ENCODE data around the gene USP19. TPM values are rescaled to one million over a fixed set of nuclear protein-coding genes. Genes with fewer than 3 reads are reported as not detected.

Gene USP19
- 62.0 and 75.3 TPM in 2 replicates for total RNA-seq

DNA sequence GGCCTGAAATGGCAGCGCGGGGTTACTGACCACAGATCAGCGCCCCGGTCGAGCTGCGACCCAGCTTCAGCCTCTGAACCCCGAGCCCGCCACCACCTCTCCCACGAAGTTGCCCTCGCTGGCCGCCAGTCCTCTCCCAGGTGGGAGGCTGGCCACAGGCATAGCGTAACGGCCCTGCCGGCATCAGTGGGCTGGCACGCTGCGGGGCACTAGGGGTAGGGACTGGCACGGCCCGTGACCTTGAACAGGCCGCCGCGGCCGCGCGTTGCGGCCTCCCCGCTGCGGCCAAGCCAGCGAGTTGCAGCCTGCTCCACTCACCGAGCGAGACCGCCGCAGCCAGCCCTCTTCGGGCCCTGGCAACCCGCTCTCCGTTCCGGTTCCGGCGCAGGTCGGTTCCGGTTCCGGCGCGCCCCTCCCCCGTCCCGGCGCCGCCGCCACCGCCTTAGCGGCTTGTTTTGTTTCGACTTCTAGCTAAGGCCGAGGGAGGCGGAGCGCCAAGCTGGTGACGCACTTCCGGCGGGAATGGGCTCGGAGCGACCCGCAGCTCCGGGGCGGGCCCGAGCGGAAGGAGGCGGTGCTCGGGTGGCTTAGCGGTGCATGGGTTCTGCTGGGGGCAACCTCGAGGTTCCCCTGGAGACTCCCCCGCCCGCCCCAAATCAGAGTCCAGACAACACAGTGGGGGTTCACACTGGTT is at the start of gene USP19:
Gene USP19 (minus strand): TSS at position 386 of the 694 bp plus-strand sequence. CDS start 1,678 bp downstream, outside the sequence.
- CTCF ChIA-PET, result interaction anchor here (0.7 to 1.2 kb wide), 3 partner anchors 26 to 133 kb away, joined by 3 to 4 read pairs (median 3); no protein-coding TSS in a partner anchor
- TF ChIP-seq CTCF (IDR thresholded peaks at IDR 0.05), result no peak
- POLR2A ChIA-PET, result interaction anchor here (0.5 to 3.3 kb wide), 21 partner anchors 11 to 820 kb away, joined by 3 to 76 read pairs (median 5); partner anchors contain the start of genes ARIH2, DAG1, IMPDH2 and KLHDC8B

DNA sequence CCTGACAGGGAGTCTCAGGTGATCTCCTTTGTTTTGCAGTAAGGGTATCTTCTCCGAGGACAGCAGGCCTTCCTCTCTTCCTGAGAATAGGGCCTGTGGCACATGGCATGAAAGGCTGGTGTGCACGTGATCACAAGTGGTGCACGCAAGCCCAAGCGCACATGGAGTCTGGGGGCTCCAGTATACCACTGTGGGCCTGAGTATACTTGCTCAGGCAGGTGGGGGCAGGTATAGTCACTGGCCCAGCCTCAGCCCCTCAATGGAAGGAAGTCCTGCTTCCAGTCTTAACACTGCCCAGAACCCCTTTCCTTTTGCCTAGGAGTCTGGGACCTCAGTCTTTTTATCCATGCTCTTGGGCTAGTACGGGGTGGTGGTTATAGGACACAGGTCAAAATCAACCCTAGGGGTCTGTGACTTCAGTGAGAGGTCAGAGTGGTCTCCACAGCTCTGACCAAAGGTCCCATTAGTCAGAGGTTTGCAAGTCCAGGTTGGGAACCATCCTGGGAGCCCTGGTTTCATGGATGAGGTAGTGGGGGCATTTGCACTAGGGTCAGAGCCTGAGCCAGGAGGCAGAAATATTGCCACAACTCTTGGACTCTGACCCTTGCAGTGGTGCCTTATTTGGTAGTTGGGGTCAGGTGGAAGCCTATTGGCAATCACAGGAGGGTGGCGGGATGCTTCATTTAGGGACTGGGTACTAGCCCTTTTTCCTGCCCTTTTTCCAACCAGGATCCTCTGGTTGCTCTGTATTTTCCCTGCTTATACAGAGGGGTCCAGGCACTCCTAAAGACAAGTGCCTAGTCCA is 46.3 kb upstream of the USP19 start:
- Mint-ChIP-seq H3K36me3 (ENCODE audit: low read depth) (peaks cover 26% of the 10 kb centered on the region), H3K27me3 (peaks cover 2% of the 10 kb centered on the region), H3K27ac (peak overlapping the region; percentile 84), H3K4me1 (peaks cover 28% of the 10 kb centered on the region), H3K4me3 (peak overlapping the region; percentile 89), H3K9me3 (no peaks in the 10 kb centered on the region)
- DNase-seq (no peak), ATAC-seq (ENCODE audit: low read depth) (no peak)
- intact Hi-C loops (cut with micrococcal nuclease), result loop anchor here (1.0 to 5.0 kb wide), 3 partner anchors 46 to 980 kb away; partner anchors contain the start of gene CDC25A
- TF ChIP-seq CTCF (IDR thresholded peaks at IDR 0.05), result no peak
- ChIA-PET CTCF (no interaction called here), POLR2A (no interaction called here)

More for the DNA sequence above, at the start of gene USP19:
- intact Hi-C loops (cut with micrococcal nuclease), result loop anchor here (1.0 kb wide), 7 partner anchors 16 to 350 kb away; partner anchors contain the start of genes ARIH2, CCDC71, DAG1 and NDUFAF3
- peak within 1 kb of the TSS; percentile 79 for H3K27ac Mint-ChIP-seq
- ATAC-seq (ENCODE audit: low read depth) (peak; percentile 93), DNase-seq (peak; percentile 95)
- no peaks in the 10 kb centered on the region for H3K9me3 Mint-ChIP-seq
- no peaks in the 10 kb centered on the region for H3K27me3 Mint-ChIP-seq
- peak within 1 kb of the TSS; percentile 84 for H3K4me3 Mint-ChIP-seq
- H3K36me3 Mint-ChIP-seq (ENCODE audit: low read depth), result peaks cover 30% of the 10 kb centered on the region
- H3K4me1 Mint-ChIP-seq, result peaks cover 17% of the 10 kb centered on the region

GRCh38 chr3:49165771-49166751 is 45.4 kb upstream of the USP19 start, which contains the start of gene CCDC71:
CCDC71 (minus strand) TSS chr3:49166331; CDS start chr3:49164208, 2,123 bp downstream.
- no peak for TF ChIP-seq CTCF (IDR thresholded peaks at IDR 0.05)
- CTCF ChIA-PET, result no interaction called here
- H3K36me3 Mint-ChIP-seq (ENCODE audit: low read depth), result peaks cover 32% of the 10 kb centered on the region
- peak within 1 kb of the TSS; percentile 84 for H3K27ac Mint-ChIP-seq
- no peaks in the 10 kb centered on the region for H3K9me3 Mint-ChIP-seq
- H3K4me1 Mint-ChIP-seq, result peaks cover 26% of the 10 kb centered on the region
- intact Hi-C loops (cut with micrococcal nuclease), result loop anchor here (1.0 to 5.0 kb wide), 3 partner anchors 45 to 979 kb away; partner anchors contain the start of gene CDC25A
- POLR2A ChIA-PET, result interaction anchor here (0.6 to 2.1 kb wide), 6 partner anchors 45 to 1082 kb away, joined by 3 to 10 read pairs (median 5); partner anchors contain the start of genes NDUFAF3, QRICH1, USP19 and USP4
- DNase-seq, result peak; percentile 74
- peaks cover 2% of the 10 kb centered on the region for H3K27me3 Mint-ChIP-seq
- ATAC-seq (ENCODE audit: low read depth), result peak; percentile 83
- H3K4me3 Mint-ChIP-seq, result peak within 1 kb of the TSS; percentile 92

GRCh38 chr3:49164983-49165720 is 44.5 kb upstream of the USP19 start:
- ChIA-PET CTCF (no interaction called here), POLR2A (interaction anchor here (0.6 to 2.1 kb wide), 6 partner anchors 44 to 177 kb away, joined by 3 to 10 read pairs (median 5); partner anchors contain the start of genes NDUFAF3, QRICH1, USP19 and USP4)
- H3K9me3 Mint-ChIP-seq, result no peaks in the 10 kb centered on the region
- H3K27me3 Mint-ChIP-seq, result peaks cover 2% of the 10 kb centered on the region
- intact Hi-C loops (cut with micrococcal nuclease), result loop anchor here (5.0 kb wide), 1 partner anchor 978 kb away; the partner anchor contains the start of gene CDC25A
- peaks cover 23% of the 10 kb centered on the region for H3K4me1 Mint-ChIP-seq
- peak overlapping the region; percentile 82 for H3K27ac Mint-ChIP-seq
- no peak for TF ChIP-seq CTCF (IDR thresholded peaks at IDR 0.05)
- peaks cover 34% of the 10 kb centered on the region for H3K36me3 Mint-ChIP-seq (ENCODE audit: low read depth)
- H3K4me3 Mint-ChIP-seq, result peak overlapping the region; percentile 92
- no peak for ATAC-seq (ENCODE audit: low read depth)
- DNase-seq, result no peak

Measured in activated B cell treated with CpG ODN at 0.5 μM for 24 hours (primary cell).